ENCODE measurements around the gene TRIM24. TPM values are rescaled to one million over a fixed set of nuclear protein-coding genes. Genes with fewer than 3 reads are reported as not detected.
"Not testable (repeated sequence)": the region's sequence is repeated elsewhere in the genome, so short reads cannot be mapped to it uniquely, and the experiment has no call there.

TRIM24 gene
- total RNA-seq, 1 donor from 2014 or later, result 17.1 TPM

- ATAC-seq (no peak), DNase-seq (ENCODE audit: missing footprints) (no peak)
- intact Hi-C loops (cut with DNase I), result no loop called here
These were observed 54.0 kb downstream of the TRIM24 start for GRCh38 chr7:138514044-138514443.

GRCh38 chr7:138515001-138515528, 55.0 kb downstream of the TRIM24 start:
- ATAC-seq, result no peak
- intact Hi-C loops (cut with DNase I), result no loop called here
- DNase-seq (ENCODE audit: missing footprints), result no peak

- no peak for ATAC-seq
- no peak for DNase-seq (ENCODE audit: missing footprints)
- intact Hi-C loops (cut with DNase I), result no loop called here
These were observed 59.2 kb downstream of the TRIM24 start for GRCh38 chr7:138519061-138519798.

GRCh38 chr7:138520742-138521141, 60.7 kb downstream of the TRIM24 start:
- intact Hi-C loops (cut with DNase I), result no loop called here
- no peak for ATAC-seq
- DNase-seq (ENCODE audit: missing footprints), result no peak

- no peak for ATAC-seq
- DNase-seq (ENCODE audit: missing footprints), result no peak
- intact Hi-C loops (cut with DNase I), result no loop called here
These were observed 61.9 kb downstream of the TRIM24 start for GRCh38 chr7:138521837-138522461.

- intact Hi-C loops (cut with DNase I), result no loop called here
- ATAC-seq (no peak), DNase-seq (ENCODE audit: missing footprints) (no peak)
These were observed 64.2 kb downstream of the TRIM24 start for GRCh38 chr7:138524259-138524658.

- no peak for ATAC-seq
- intact Hi-C loops (cut with DNase I), result no loop called here
These were observed 65.7 kb downstream of the TRIM24 start for GRCh38 chr7:138525757-138526156.

GRCh38 chr7:138527746-138528223, 67.7 kb downstream of the TRIM24 start:
- ATAC-seq (no peak), DNase-seq (ENCODE audit: missing footprints) (no peak)
- intact Hi-C loops (cut with DNase I), result no loop called here

More at GRCh38 chr7:138525757-138526156, 65.7 kb downstream of the TRIM24 start:
- DNase-seq (ENCODE audit: missing footprints), result no peak

- DNase-seq (ENCODE audit: missing footprints); ATAC-seq; intact Hi-C loops (cut with DNase I): not testable (repeated sequence)
These were observed 76.8 kb downstream of the TRIM24 start for GRCh38 chr7:138536833-138537232.

- intact Hi-C loops (cut with DNase I), result no loop called here
- no peak for DNase-seq (ENCODE audit: missing footprints)
- ATAC-seq, result no peak
These were observed 78.5 kb downstream of the TRIM24 start for GRCh38 chr7:138538518-138538917.

GRCh38 chr7:138538997-138539644, 79.1 kb downstream of the TRIM24 start:
- no peak for ATAC-seq

GRCh38 chr7:138542183-138542582, 82.1 kb downstream of the TRIM24 start:
- ATAC-seq (no peak), DNase-seq (ENCODE audit: missing footprints) (no peak)
- intact Hi-C loops (cut with DNase I), result no loop called here

More at GRCh38 chr7:138538997-138539644, 79.1 kb downstream of the TRIM24 start:
- intact Hi-C loops (cut with DNase I), result no loop called here
- no peak for DNase-seq (ENCODE audit: missing footprints)

- no peak for DNase-seq (ENCODE audit: missing footprints)
- intact Hi-C loops (cut with DNase I), result no loop called here
- no peak for ATAC-seq
These were observed 83.7 kb downstream of the TRIM24 start for GRCh38 chr7:138543739-138544138.

GRCh38 chr7:138545123-138545522, 85.1 kb downstream of the TRIM24 start:
- ATAC-seq (no peak), DNase-seq (ENCODE audit: missing footprints) (no peak)
- intact Hi-C loops (cut with DNase I), result no loop called here

- DNase-seq (ENCODE audit: missing footprints) (no peak), ATAC-seq (no peak)
- intact Hi-C loops (cut with DNase I), result no loop called here
These were observed 86.1 kb downstream of the TRIM24 start for GRCh38 chr7:138546064-138546619.

- ATAC-seq (no peak), DNase-seq (ENCODE audit: missing footprints) (no peak)
- intact Hi-C loops (cut with DNase I), result no loop called here
These were observed 86.8 kb downstream of the TRIM24 start for GRCh38 chr7:138546829-138547228.

GRCh38 chr7:138549082-138549481, 89.0 kb downstream of the TRIM24 start:
- intact Hi-C loops (cut with DNase I), result no loop called here
- DNase-seq (ENCODE audit: missing footprints) (no peak), ATAC-seq (no peak)

GRCh38 chr7:138550337-138550736, 90.3 kb downstream of the TRIM24 start:
- no peak for ATAC-seq
- intact Hi-C loops (cut with DNase I), result no loop called here
- no peak for DNase-seq (ENCODE audit: missing footprints)

GRCh38 chr7:138551102-138551501, 91.0 kb downstream of the TRIM24 start:
- intact Hi-C loops (cut with DNase I), result no loop called here
- DNase-seq (ENCODE audit: missing footprints), result no peak
- no peak for ATAC-seq

Measured in Right ventricle myocardium inferior (tissue), 1 donor.